Gastrocnemius medialis (tissue), 4 donors: Measurements from ENCODE around the gene MRPL50.

ENCODE experiments used
- CTCF ChIP-seq, 5 experiments: fragments of 450-650 bp in 3 of 5; fragments of 200-600 bp in 2 of 5; sonication (generic) in 2 of 5; IDR thresholded peaks in 4 of 5; conservative IDR thresholded peaks in 1 of 5; 1 replicate in 4 of 5; 2 replicates in 1 of 5; pipeline ENCODE4 v1.5.1; 2016 to 2019; ENCODE audit warnings: antibody characterized with exemption in 5 of 5, mild to moderate bottlenecking in 3 of 5, moderate library complexity in 3 of 5
- POLR2A ChIP-seq, 2 donors: fragments of 450-650 bp; IDR thresholded peaks; one replicate each; pipeline ENCODE4 v1.6.1; 2017; ENCODE audit warnings: antibody characterized with exemption in 2 of 2, mild to moderate bottlenecking in 2 of 2, moderate library complexity in 2 of 2

GRCh38 chr9:101354143-101354764 is 44.2 kb downstream of the MRPL50 start:
- TF ChIP-seq CTCF (IDR thresholded peaks at IDR 0.05 in 4 of 5, conservative IDR thresholded peaks at IDR 0.05 in 1 of 5) (no peak), POLR2A (IDR thresholded peaks at IDR 0.05) (no peak)
